GM18858 (cell line): ENCODE measurements around the gene SLC25A23.
"Not testable (repeated sequence)": the region's sequence is repeated elsewhere in the genome, so short reads cannot be mapped to it uniquely, and the experiment has no call there.

Experiments
- ATAC-seq: cut with Tn5 transposase; IDR thresholded peaks from one replicate; pipeline ENCODE4 v1.9.1; 2021; ENCODE audit not compliant: unreplicated experiment

Gene SLC25A23

GRCh38 chr19:6457958-6458694 is 1.5 kb downstream of the SLC25A23 start:
- no peak for ATAC-seq

- no peak for ATAC-seq
Observed at GRCh38 chr19:6455924-6456323, 3.7 kb downstream of the SLC25A23 start.

- no peak for ATAC-seq
Observed at GRCh38 chr19:6453951-6454565, 5.5 kb downstream of the SLC25A23 start.

GRCh38 chr19:6452899-6453298 is 6.7 kb downstream of the SLC25A23 start:
- no peak for ATAC-seq

- no peak for ATAC-seq
Observed at GRCh38 chr19:6452223-6452614, 7.4 kb downstream of the SLC25A23 start.

- ATAC-seq, result no peak
Observed at GRCh38 chr19:6451583-6452222, 7.9 kb downstream of the SLC25A23 start.

GRCh38 chr19:6450166-6450565 is 9.4 kb downstream of the SLC25A23 start:
- no peak for ATAC-seq

GRCh38 chr19:6448045-6448444 is 11.5 kb downstream of the SLC25A23 start:
- ATAC-seq, result no peak

GRCh38 chr19:6446452-6446851 is 13.1 kb downstream of the SLC25A23 start:
- no peak for ATAC-seq

- no peak for ATAC-seq
Observed at GRCh38 chr19:6443986-6444385, 15.6 kb downstream of the SLC25A23 start.

GRCh38 chr19:6442087-6442688 is 17.4 kb downstream of the SLC25A23 start:
- no peak for ATAC-seq

- ATAC-seq, result no peak
Observed at GRCh38 chr19:6440905-6441304, 18.7 kb downstream of the SLC25A23 start.

GRCh38 chr19:6439743-6440142 is 19.8 kb downstream of the SLC25A23 start:
- no peak for ATAC-seq

- ATAC-seq, result no peak
Observed at GRCh38 chr19:6433663-6434062, 25.9 kb downstream of the SLC25A23 start, which contains the start of gene SLC25A41. Gene SLC25A41 (minus strand): TSS chr19:6433763. CDS start chr19:6433693, 70 bp downstream.

- no peak for ATAC-seq
Observed at GRCh38 chr19:6433165-6433564, 26.4 kb downstream of the SLC25A23 start.

- no peak for ATAC-seq
Observed at GRCh38 chr19:6431891-6432290, 27.7 kb downstream of the SLC25A23 start.

GRCh38 chr19:6429419-6430221 is 30.0 kb downstream of the SLC25A23 start:
- no peak for ATAC-seq

- not testable (repeated sequence) for ATAC-seq
Observed at GRCh38 chr19:6428692-6429418, 30.7 kb downstream of the SLC25A23 start.

GRCh38 chr19:6427131-6427530 is 32.5 kb downstream of the SLC25A23 start:
- no peak for ATAC-seq
